NCI-H524 (cell line): Measurements from ENCODE around the gene OR10G3.

Experiments used
- DNase-seq, 2 experiments: peaks; one replicate each; lab custom pipeline; 2025; lab: John Stamatoyannopoulos, UW

The OR10G3 gene

GRCh38 chr14:21535545-21536417 lies 44.1 kb downstream of the OR10G3 start:
- DNase-seq = no peak

GRCh38 chr14:21534576-21534975 lies 45.3 kb downstream of the OR10G3 start:
- DNase-seq = no peak

GRCh38 chr14:21533294-21533693 lies 46.6 kb downstream of the OR10G3 start:
- DNase-seq = no peak

- no peak for DNase-seq
Observed at GRCh38 chr14:21529515-21529914, 50.4 kb downstream of the OR10G3 start.

- no peak for DNase-seq
Observed at GRCh38 chr14:21528381-21529348, 51.2 kb downstream of the OR10G3 start.

GRCh38 chr14:21527318-21527679 lies 52.6 kb downstream of the OR10G3 start:
- no peak for DNase-seq

GRCh38 chr14:21526672-21527317 lies 53.1 kb downstream of the OR10G3 start:
- peak; percentile 25 to 66 for DNase-seq

- DNase-seq = peak; percentile 97 to 98
Observed at GRCh38 chr14:21525962-21526671, 53.8 kb downstream of the OR10G3 start, which contains the start of gene SALL2. Gene SALL2 (minus strand): TSS chr14:21526346. CDS start chr14:21526127, 219 bp downstream.

GRCh38 chr14:21525571-21525961 lies 54.3 kb downstream of the OR10G3 start:
- DNase-seq = peak in 1 of 2 experiments; percentile 53

- no peak for DNase-seq
Observed at GRCh38 chr14:21524575-21525490, 55.0 kb downstream of the OR10G3 start.

GRCh38 chr14:21523203-21523602 lies 56.7 kb downstream of the OR10G3 start:
- no peak for DNase-seq

- DNase-seq = no peak
Observed at GRCh38 chr14:21521501-21521900, 58.4 kb downstream of the OR10G3 start.

- DNase-seq = no peak
Observed at GRCh38 chr14:21520767-21521166, 59.1 kb downstream of the OR10G3 start.

GRCh38 chr14:21518725-21519124 lies 61.2 kb downstream of the OR10G3 start:
- DNase-seq = peak in 1 of 2 experiments; percentile 20
